Gastrocnemius medialis (tissue), 4 donors: ENCODE measurements around the gene AMOT.

Experiments
- CTCF ChIP-seq, 5 experiments: fragments of 450-650 bp in 3 of 5; fragments of 200-600 bp in 2 of 5; sonication (generic) in 2 of 5; IDR thresholded peaks in 4 of 5; conservative IDR thresholded peaks in 1 of 5; 1 replicate in 4 of 5; 2 replicates in 1 of 5; pipeline ENCODE4 v1.5.1; 2016 to 2019; ENCODE audit warnings: antibody characterized with exemption in 5 of 5, mild to moderate bottlenecking in 3 of 5, moderate library complexity in 3 of 5
- POLR2A ChIP-seq, 2 donors: fragments of 450-650 bp; IDR thresholded peaks; one replicate each; pipeline ENCODE4 v1.6.1; 2017; ENCODE audit warnings: antibody characterized with exemption in 2 of 2, mild to moderate bottlenecking in 2 of 2, moderate library complexity in 2 of 2

- no peak for TF ChIP-seq POLR2A (IDR thresholded peaks at IDR 0.05)
- no peak for TF ChIP-seq CTCF (IDR thresholded peaks at IDR 0.05 in 4 of 5, conservative IDR thresholded peaks at IDR 0.05 in 1 of 5)
Observed at GRCh38 chrX:112803060-112803459, 37.6 kb downstream of the AMOT start.
